Muscle of leg (tissue), 11 donors: ENCODE data around the gene HIVEP3. TPM values are rescaled to one million over a fixed set of nuclear protein-coding genes. Genes with fewer than 3 reads are reported as not detected.

ENCODE experiments used
- DNase-seq: peaks from one replicate; pipeline ENCODE4 v3.0.0; 2013
- H3K27ac ChIP-seq: one replicate; pipeline ENCODE4 v1.5.1; 2013; ENCODE audit warnings: mild to moderate bottlenecking, low read length, control low read depth
- H3K27me3 ChIP-seq: one replicate; pipeline ENCODE4 v1.6.1; 2013; ENCODE audit warnings: low read length; ENCODE audit not compliant: control insufficient read depth, insufficient read depth
- H3K36me3 ChIP-seq: one replicate; pipeline ENCODE4 v1.6.1; 2013; ENCODE audit warnings: low read length; ENCODE audit not compliant: control insufficient read depth, insufficient read depth
- H3K4me1 ChIP-seq: one replicate; pipeline ENCODE4 v1.6.1; 2013; ENCODE audit warnings: low read length; ENCODE audit not compliant: control insufficient read depth, insufficient read depth
- H3K4me3 ChIP-seq: one replicate; pipeline ENCODE4 v1.5.1; 2013; ENCODE audit warnings: low read length, control low read depth
- H3K9me3 ChIP-seq: replicated peaks from 2 replicates; pipeline ENCODE4 v1.6.1; 2013; ENCODE audit warnings: low read depth, low read length; ENCODE audit not compliant: control insufficient read depth
- WGBS: methylation state at CpG from one replicate; pipeline ENCODE4 v1.1.5; 2013; ENCODE audit warnings: missing lambda C conversion rate; ENCODE audit not compliant: insufficient coverage; 5-methylcytosine and 5-hydroxymethylcytosine counted together
- polyA plus RNA-seq, 8 donors: library from polyadenylated mRNA; unstranded; fragments of 120-200 nt; gene quantifications; one replicate each; pipeline versions ENCODE4 v1.2.1 to v1.2.3, GENCODE V29; 2013; ENCODE audit warnings: inconsistent platforms in 1 of 8, low replicate concordance in 1 of 8; ENCODE audit not compliant: insufficient read length in 8 of 8, insufficient read depth in 1 of 8
- total RNA-seq: library from RNA; stranded (reverse); fragments of 120-200 nt; gene quantifications from one replicate; pipeline ENCODE4 v1.2.4, GENCODE V29; 2013

HIVEP3 gene
- total and polyA plus RNA-seq, 9 donors, result 0.93 to 3.7 (median 2.7) TPM

- no peak overlapping the region for H3K4me3 ChIP-seq
- no peak overlapping the region for H3K27ac ChIP-seq
These were observed 166.1 kb downstream of the HIVEP3 start for GRCh38 chr1:41752514-41753170.

GRCh38 chr1:41751804-41752513, 166.8 kb downstream of the HIVEP3 start:
- no peak overlapping the region for H3K27ac ChIP-seq

More at GRCh38 chr1:41752514-41753170, 166.1 kb downstream of the HIVEP3 start:
- WGBS, result 68% methylated on average over 6 of the region's 9 CpGs
- H3K36me3 ChIP-seq, result no peaks in the 10 kb centered on the region
- H3K9me3 ChIP-seq, result no peaks in the 10 kb centered on the region
- H3K27me3 ChIP-seq, result peaks cover 2% of the 10 kb centered on the region
- DNase-seq, result no peak
- H3K4me1 ChIP-seq, result peaks cover 6% of the 10 kb centered on the region

GRCh38 chr1:41749991-41750745, 168.6 kb downstream of the HIVEP3 start:
- DNase-seq, result no peak
- WGBS, result 53% methylated on average over 4 of the region's 11 CpGs
- Histone ChIP-seq H3K4me1 (peaks cover 7% of the 10 kb centered on the region), H3K9me3 (no peaks in the 10 kb centered on the region), H3K36me3 (no peaks in the 10 kb centered on the region), H3K27ac (no peak overlapping the region), H3K4me3 (no peak overlapping the region), H3K27me3 (peaks cover 2% of the 10 kb centered on the region)

More at GRCh38 chr1:41751804-41752513, 166.8 kb downstream of the HIVEP3 start:
- DNase-seq, result peak; percentile 65
- H3K36me3 ChIP-seq, result no peaks in the 10 kb centered on the region
- H3K9me3 ChIP-seq, result no peaks in the 10 kb centered on the region
- WGBS, result 85% methylated on average over 8 of the region's 9 CpGs
- no peak overlapping the region for H3K4me3 ChIP-seq
- H3K4me1 ChIP-seq, result peaks cover 6% of the 10 kb centered on the region
- peaks cover 2% of the 10 kb centered on the region for H3K27me3 ChIP-seq

DNA sequence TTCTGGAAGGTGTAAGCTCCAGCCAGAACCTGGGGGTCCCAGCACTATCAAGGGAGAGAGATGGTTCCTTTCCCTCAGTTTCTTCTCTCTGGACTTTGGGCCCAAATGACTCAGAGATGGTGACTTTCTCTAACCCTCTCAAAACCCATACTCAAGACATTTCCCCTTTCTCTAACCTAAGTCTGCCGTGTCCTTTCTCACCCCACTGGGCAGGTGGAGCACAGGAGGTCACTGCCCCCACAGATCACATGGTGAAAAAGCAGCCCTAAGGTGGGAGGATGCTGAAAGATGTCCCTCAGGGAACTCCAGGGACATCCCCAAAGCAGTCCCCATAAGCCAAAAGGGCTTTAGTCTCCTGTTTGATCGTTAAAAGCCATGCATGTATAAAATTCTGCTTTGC, 173.7 kb downstream of the HIVEP3 start:
- no peak overlapping the region for H3K27ac ChIP-seq
- H3K4me3 ChIP-seq, result no peak overlapping the region
- no peaks in the 10 kb centered on the region for H3K9me3 ChIP-seq
- H3K27me3 ChIP-seq, result peaks cover 2% of the 10 kb centered on the region
- DNase-seq, result no peak
- H3K36me3 ChIP-seq, result no peaks in the 10 kb centered on the region
- WGBS, result no CpG with 5 or more reads among the region's 2 CpGs
- H3K4me1 ChIP-seq, result peaks cover 8% of the 10 kb centered on the region

GRCh38 chr1:41743366-41743765, 175.4 kb downstream of the HIVEP3 start:
- Histone ChIP-seq H3K27ac (no peak overlapping the region), H3K4me3 (no peak overlapping the region), H3K36me3 (no peaks in the 10 kb centered on the region), H3K4me1 (peaks cover 24% of the 10 kb centered on the region), H3K27me3 (no peaks in the 10 kb centered on the region), H3K9me3 (no peaks in the 10 kb centered on the region)
- no peak for DNase-seq
- no CpG with 5 or more reads among the region's 3 CpGs for WGBS

DNA sequence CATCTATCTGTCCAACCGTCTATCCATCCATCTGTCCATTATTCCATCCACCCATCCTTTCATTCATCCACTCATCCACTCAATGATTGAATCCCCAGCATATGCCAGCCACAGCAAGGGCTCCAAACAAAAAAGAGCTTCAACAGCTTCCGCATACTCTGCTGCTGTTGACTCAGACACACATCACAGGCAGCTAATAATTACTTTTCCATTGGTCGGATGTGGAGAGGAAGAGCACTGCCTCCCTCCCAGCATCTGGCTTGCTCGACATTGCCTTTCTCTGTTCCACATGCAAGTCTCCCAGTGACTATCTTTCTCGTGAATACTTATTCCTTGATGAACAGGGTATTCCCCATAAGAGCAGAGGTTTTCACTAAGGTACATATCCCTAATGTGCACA, 176.5 kb downstream of the HIVEP3 start:
- H3K27ac ChIP-seq, result peak overlapping the region; percentile 20
- no peaks in the 10 kb centered on the region for H3K27me3 ChIP-seq
- WGBS, result 57% methylated on average over 4 of the region's 5 CpGs
- H3K36me3 ChIP-seq, result no peaks in the 10 kb centered on the region
- peak; percentile 75 for DNase-seq
- peaks cover 31% of the 10 kb centered on the region for H3K4me1 ChIP-seq
- H3K4me3 ChIP-seq, result no peak overlapping the region
- no peaks in the 10 kb centered on the region for H3K9me3 ChIP-seq

DNA sequence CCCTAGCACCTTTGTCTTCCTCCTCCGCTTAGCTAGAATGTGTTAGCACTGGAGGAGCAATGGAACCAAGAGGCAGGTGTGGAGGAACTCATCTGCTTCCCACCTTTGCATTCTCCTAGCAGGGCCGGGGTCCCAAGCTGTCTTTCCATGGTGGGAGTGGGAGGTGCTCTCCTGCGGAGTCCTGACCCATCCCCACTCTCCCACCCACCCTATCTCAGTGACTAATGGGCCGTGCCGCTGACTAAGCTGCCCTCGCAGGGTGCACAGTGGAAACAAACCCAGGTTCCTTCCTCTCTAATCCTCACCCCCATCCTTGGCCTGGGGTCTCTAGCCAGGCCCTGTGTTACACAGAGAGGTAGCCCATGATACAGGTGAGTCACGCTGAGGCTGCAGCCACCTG, 177.5 kb downstream of the HIVEP3 start:
- Histone ChIP-seq H3K27ac (no peak overlapping the region), H3K4me3 (no peak overlapping the region), H3K9me3 (no peaks in the 10 kb centered on the region), H3K4me1 (peaks cover 37% of the 10 kb centered on the region), H3K36me3 (no peaks in the 10 kb centered on the region), H3K27me3 (no peaks in the 10 kb centered on the region)
- WGBS, result 73% methylated on average over 4 of the region's 7 CpGs
- DNase-seq, result no peak

- no peak overlapping the region for H3K4me3 ChIP-seq
- H3K27ac ChIP-seq, result no peak overlapping the region
- no peaks in the 10 kb centered on the region for H3K9me3 ChIP-seq
- H3K27me3 ChIP-seq, result no peaks in the 10 kb centered on the region
- WGBS, result 17% methylated on average over 1 of the region's 5 CpGs
- peaks cover 41% of the 10 kb centered on the region for H3K4me1 ChIP-seq
- DNase-seq, result no peak
- no peaks in the 10 kb centered on the region for H3K36me3 ChIP-seq
These were observed 178.0 kb downstream of the HIVEP3 start for GRCh38 chr1:41740630-41741239.

DNA sequence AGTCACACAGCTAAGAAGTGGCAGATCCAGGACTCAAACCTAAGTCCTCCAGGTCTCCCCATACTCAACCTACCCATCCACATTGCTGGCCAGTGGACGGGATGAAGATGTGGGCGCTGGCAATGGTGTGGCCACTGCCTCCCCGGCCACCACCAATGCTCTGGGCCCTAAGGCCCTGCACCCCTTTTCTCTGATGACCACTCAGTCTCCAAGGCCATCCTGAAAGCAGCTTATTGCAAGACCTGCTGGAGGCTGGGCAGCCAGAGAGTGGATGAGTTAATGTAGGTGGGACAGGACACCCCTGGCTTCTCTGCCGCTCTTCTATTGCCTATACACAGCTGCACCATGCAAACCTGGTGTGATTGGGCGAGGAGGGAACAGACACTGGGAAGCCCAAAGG, 178.7 kb downstream of the HIVEP3 start:
- Histone ChIP-seq H3K4me3 (no peak overlapping the region), H3K9me3 (no peaks in the 10 kb centered on the region), H3K27me3 (no peaks in the 10 kb centered on the region), H3K4me1 (peaks cover 45% of the 10 kb centered on the region), H3K36me3 (no peaks in the 10 kb centered on the region), H3K27ac (no peak overlapping the region)
- WGBS, result no CpG with 5 or more reads among the region's 5 CpGs
- no peak for DNase-seq
